Testis (tissue), 2 donors: ENCODE measurements around the gene RHBDD1.

Experiments used
- POLR2A ChIP-seq: fragments of 450-650 bp; IDR thresholded peaks from one replicate; pipeline ENCODE4 v1.6.1; 2017; ENCODE audit warnings: antibody characterized with exemption, mild to moderate bottlenecking, moderate library complexity
- TF ChIP-seq, protein P1 (sequence below), 3 experiments: fragments of 450-650 bp in 2 of 3; fragments of 200-600 bp in 1 of 3; sonication (generic) in 1 of 3; IDR thresholded peaks; one replicate each; pipeline ENCODE4 v1.5.1; 2016 to 2019; ENCODE audit warnings: antibody characterized with exemption in 3 of 3, mild to moderate bottlenecking in 2 of 3, moderate library complexity in 1 of 3

DNA sequence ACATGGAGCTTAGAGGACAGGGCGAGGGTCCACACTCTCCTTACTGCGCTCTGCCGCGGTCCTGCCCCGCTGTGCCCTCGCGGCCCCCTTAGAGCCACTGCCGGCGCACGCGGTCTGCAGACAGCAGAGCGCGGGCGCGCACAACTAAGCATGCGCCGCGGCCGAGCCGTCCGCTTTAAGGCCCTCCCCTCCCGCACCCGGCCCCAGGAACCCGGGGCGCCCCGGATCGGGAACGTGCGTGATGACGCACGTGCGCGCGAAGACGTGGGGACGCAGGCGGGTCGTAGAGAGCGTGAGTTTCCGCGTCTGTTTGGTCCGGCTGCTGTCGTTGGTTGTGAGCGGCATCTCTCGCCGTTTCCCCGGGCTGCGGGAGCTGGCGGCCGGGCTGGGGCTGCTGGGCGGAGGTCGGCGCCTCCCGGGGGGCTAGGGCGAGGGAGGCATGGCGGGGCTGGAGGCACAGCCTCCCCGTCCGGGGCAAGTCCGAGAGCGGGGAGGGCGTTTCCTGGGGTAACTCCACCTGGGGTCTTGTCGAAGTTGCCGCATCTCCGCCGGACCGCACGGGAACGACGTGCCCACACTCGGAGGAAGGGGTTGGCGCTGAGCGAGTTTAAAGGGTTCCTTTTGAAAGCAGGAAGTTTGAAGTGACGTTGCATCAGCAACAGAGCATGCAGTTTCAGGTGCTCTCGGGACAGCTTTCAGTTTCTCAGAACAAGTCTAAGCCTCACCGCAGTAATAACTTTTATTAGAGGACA, at the start of gene RHBDD1:
- TF ChIP-seq, protein P1, sequence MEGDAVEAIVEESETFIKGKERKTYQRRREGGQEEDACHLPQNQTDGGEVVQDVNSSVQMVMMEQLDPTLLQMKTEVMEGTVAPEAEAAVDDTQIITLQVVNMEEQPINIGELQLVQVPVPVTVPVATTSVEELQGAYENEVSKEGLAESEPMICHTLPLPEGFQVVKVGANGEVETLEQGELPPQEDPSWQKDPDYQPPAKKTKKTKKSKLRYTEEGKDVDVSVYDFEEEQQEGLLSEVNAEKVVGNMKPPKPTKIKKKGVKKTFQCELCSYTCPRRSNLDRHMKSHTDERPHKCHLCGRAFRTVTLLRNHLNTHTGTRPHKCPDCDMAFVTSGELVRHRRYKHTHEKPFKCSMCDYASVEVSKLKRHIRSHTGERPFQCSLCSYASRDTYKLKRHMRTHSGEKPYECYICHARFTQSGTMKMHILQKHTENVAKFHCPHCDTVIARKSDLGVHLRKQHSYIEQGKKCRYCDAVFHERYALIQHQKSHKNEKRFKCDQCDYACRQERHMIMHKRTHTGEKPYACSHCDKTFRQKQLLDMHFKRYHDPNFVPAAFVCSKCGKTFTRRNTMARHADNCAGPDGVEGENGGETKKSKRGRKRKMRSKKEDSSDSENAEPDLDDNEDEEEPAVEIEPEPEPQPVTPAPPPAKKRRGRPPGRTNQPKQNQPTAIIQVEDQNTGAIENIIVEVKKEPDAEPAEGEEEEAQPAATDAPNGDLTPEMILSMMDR (IDR thresholded peaks at IDR 0.05) = peak in 1 of 3 experiments; percentile 4
- TF ChIP-seq POLR2A = peak; percentile 45
